HuH-7 (cell line): ENCODE results near the gene RPS6KA1.
"Not testable (repeated sequence)": the region's sequence is repeated elsewhere in the genome, so short reads cannot be mapped to it uniquely, and the experiment has no call there.

Source experiments
- DNase-seq: peaks from one replicate; pipeline ENCODE4 v3.0.0; 2011; ENCODE audit warnings: low spot score

RPS6KA1 gene

DNA sequence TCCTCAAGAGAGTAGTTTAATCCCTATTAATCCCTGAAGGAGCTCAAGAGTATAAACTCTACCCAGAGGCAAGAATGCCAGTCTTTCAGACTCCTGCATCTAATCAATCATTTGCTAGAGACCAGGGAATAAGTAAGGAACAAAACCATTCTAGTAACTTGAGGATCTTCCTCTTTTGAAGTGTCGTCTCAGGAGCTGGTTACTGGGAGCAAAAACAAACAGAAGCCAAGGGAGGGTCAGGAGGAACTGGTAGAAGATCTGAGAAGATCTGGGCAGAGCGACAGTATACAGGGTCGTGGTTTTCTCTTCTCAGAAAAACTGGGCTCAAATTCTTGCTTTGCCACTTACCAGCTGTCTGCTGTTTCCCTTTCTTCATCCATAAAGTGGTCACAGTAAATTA is 69.3 kb downstream of the RPS6KA1 start:
- no peak for DNase-seq

DNA sequence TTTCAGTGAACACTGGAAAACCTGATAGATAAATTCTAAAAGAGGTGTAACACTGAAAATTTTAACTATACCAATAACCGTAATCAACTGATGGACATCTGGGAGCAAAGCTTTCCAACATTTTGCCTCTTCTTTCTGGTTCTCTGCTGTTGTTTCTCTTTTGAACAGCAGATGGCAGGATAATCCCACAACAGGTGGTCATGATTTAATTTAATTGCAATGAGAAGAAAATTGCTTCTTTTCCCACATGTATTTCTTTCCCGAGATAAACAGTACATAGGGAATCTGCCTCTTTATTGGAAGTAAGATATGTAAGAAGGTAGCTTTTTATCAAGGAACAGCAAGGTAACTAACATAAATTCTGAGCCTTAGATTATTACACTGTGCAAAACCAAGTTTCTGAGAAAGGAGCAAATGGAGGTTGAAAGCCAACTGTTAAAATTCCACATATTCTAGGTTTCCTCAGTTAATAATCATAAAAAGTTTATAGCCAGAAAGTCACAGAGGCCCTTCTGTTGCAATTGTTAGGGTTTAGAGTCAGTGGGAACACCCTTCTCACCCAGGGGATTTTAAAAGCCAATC is 72.9 kb downstream of the RPS6KA1 start:
- peak; percentile 65 for DNase-seq

DNA sequence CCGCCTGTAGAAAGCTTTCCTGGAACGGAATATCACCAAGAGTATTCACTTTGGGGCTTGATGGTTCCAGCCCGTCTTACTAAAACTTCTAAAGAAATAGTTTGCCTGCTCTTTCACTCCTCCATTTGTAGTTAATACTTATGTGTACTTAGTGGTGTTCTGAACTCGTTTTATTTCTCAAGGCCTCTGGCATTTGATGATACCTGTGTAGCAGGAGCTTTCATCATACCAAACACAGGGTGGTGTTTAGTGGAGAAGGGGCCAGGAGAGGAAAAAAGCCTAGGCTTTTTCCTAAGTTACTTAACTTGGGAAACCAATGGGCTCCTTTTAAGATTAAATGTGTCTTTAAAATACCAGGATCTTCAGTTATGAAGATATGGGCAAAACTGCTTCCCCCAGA is 74.3 kb downstream of the RPS6KA1 start:
- no peak for DNase-seq

DNA sequence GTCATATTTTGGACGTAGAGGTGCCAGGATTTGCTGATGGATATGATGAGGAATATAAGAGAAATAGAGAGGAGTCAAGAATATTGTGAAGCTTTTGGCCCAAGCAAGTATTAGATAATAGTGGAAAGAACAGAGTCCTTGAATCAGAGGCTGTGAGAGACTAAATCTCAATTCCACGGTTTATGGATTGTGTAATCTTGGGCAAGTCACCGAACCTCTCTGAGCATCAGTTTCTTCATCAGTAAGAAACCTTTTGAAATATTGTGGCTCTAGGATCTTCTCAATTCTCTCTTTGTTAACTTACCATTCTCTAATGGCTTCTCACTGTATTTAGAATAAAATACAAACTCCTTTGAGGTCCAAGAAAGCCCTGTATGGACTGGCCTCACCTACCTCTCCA is 77.6 kb downstream of the RPS6KA1 start:
- DNase-seq, result no peak

DNA sequence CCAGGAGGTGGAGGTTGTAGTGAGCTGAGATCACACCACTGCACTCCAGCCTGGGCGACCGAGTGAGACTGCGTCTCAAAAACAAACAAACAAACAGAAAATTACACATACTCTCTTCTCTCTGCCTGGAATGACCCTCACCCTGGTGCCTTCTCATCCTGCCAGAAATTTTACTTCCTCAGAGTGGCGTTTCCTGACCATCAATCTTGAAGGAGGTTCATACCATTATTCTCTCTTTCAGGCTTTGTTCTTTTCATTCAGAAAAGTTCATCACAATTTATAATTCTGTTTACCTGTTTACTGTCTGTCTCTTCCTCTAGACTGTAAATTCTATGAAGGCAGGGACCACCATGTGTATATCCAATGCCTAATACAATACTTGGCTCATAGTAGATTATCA is 79.3 kb downstream of the RPS6KA1 start:
- DNase-seq, result no peak

DNA sequence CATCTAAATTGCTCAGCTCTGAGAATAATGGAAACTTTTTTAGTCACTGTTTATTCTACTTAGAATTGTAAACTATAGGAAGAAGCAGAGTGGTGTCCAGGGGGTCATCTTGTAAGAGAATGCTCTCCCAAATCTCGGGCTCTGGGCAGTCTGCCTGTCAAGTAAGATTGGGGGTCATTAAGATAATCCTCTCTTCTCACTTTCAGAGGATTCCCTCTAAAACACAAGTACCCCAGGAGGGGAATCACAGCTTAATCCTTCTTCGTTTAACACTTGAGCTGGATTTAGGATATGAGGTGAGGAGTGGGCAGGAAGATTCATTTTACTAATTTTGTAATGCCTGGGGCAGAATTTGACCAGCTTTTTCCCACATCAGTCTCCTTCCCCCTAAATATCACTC is 81.2 kb downstream of the RPS6KA1 start:
- DNase-seq, result no peak

DNA sequence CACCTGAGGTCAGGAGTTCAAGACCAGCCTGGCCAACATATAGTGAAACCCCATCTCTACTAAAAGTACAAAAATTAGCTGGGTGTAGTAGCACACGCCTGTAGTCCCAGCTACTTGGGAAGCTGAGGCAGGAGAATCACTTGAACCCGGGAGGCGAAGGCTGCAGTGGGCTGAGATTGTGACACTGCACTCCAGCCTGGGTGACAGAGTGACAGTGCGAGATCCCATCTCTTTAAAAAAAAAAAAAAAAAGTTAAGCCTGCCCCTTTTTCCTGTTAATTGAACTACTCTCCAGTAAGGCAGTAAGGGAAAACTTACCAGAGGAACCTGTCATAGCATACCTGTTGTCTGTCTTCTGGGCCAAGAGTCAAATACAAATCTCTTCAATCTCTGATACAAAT is 83.1 kb downstream of the RPS6KA1 start:
- DNase-seq, result not testable (repeated sequence)

DNA sequence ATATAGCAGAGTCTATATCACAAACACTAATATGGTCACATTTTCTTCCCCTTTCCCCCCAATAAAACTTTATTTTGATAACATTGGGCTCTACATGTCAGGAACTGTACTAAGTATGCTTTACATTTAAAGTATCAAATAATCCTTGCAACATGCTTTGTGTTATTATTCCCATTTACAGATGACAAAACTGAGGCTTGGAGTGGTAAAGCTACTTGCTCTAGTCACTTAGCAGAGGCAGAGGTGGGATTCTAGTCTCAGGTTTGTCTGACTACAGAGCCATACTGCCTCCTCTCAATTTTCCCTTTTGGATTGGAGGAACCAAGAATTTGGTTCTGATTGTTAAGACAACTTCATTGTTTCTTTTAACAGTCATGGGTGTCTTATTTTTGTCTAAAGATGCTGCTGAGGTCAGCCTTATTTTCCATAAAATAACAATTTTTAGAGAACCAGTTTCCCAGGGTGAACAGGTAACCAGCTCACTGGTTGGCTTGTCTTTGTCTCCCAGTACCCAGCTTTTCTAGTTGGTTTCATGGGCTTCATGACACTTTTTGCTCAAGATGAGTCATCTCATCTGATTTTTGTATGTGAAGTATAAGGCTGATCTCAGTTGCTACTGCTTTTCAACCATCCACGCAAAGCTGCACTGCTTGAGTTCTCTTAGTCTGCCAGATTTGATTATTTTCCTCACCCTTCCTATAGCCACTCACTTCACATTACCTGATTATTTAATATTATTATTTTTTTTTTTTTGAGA is 85.3 kb downstream of the RPS6KA1 start:
- no peak for DNase-seq

DNA sequence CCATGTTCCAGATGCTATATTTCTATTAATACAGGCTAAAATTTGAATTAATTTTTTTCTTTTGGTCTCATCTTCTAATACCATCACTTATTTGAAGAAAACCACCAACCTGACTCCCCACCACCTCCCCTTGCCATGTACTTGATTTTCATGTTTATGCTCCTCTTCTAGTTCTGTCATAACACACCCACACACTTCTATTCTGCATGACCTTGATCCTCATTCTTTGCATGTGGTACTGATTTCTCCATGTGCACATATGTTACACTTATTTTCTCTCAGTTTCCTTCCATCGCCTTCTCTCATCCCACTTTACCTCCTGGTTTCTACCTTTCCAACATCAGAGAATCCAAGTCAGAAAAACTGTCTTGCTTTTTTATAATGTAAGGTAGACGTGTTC is 87.3 kb downstream of the RPS6KA1 start:
- DNase-seq, result no peak

DNA sequence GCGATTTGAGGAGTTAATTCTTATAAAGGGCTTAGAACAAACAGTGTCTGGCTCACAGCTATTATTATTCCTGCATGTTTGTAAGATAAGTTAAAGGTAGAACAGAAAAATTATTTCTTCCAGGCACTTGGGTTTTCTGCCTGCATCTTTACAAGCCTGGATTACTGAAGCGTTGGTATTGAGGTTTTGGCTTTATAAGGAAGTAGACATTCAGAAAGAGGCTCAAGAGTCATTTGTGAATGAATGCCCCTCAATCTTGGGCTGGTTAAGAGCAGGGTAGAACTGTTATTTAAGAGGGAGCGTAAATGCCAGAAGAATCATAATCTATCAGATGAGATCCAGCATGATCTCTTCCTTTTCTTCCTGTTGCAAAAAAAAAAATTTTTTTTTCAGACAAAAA is 89.0 kb downstream of the RPS6KA1 start:
- DNase-seq, result no peak
